ENCODE results near the gene VAPA. TPM values are rescaled to one million over a fixed set of nuclear protein-coding genes. Genes with fewer than 3 reads are reported as not detected.
A peak's percentile ranks its signal among the peaks of the same experiment; 100 is the strongest.

VAPA gene
- total RNA-seq, 1 donor from 2014 or later = 189 TPM

GRCh38 chr18:10006311-10006893 is 92.6 kb downstream of the VAPA start:
- peak; percentile 61 for DNase-seq

- no peak for DNase-seq
These were observed 94.3 kb downstream of the VAPA start for GRCh38 chr18:10008006-10008647.

Small RNA genes within 50 kb of the gene (small RNA-seq; reads per million reads assigned to genes)
- 0.07 reads per million for gene RNA5SP450 (ENCODE audit: low replicate concordance)

Other genes with a start within 250 kb of the VAPA start
- 31.1 TPM for gene RAB31, start 205.7 kb upstream of the VAPA start, total RNA-seq
- gene TXNDC2, start 28.0 kb upstream of the VAPA start, total RNA-seq = not detected